ENCODE measurements around the gene SELENOI.
A peak's percentile ranks its signal among the peaks of the same experiment; 100 is the strongest.

The SELENOI gene

DNA sequence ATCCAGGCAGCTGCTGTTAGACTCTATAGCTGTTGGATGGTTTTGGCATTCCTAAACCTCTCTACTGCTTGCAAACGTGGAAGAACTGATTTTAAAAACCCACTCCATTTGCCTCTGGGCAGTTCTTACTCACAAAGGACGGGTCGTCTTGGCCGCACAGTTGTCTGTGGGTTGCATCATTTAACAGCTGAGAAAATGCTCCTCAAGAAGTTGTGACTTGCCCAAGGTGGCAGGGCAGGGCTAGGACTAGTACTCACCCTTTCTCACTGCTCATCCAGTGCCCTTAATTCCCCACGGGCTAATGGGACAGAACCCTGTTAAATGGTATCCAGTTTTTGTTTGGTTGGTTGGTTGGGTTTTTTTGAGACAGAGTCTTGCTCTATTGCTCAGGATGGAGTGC is 54.8 kb downstream of the SELENOI start:
- TF ChIP-seq, protein P1, sequence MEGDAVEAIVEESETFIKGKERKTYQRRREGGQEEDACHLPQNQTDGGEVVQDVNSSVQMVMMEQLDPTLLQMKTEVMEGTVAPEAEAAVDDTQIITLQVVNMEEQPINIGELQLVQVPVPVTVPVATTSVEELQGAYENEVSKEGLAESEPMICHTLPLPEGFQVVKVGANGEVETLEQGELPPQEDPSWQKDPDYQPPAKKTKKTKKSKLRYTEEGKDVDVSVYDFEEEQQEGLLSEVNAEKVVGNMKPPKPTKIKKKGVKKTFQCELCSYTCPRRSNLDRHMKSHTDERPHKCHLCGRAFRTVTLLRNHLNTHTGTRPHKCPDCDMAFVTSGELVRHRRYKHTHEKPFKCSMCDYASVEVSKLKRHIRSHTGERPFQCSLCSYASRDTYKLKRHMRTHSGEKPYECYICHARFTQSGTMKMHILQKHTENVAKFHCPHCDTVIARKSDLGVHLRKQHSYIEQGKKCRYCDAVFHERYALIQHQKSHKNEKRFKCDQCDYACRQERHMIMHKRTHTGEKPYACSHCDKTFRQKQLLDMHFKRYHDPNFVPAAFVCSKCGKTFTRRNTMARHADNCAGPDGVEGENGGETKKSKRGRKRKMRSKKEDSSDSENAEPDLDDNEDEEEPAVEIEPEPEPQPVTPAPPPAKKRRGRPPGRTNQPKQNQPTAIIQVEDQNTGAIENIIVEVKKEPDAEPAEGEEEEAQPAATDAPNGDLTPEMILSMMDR (IDR thresholded peaks at IDR 0.05; ENCODE audit: borderline replicate concordance, control extremely low read depth, extremely low read depth, insufficient read depth, missing control alignments): no peak
- in situ Hi-C loops (cut with MboI; ENCODE audit: low sequenced_read_pairs, unreplicated experiment): no loop called here
- DNase-seq (ENCODE audit: low spot score): no peak

DNA sequence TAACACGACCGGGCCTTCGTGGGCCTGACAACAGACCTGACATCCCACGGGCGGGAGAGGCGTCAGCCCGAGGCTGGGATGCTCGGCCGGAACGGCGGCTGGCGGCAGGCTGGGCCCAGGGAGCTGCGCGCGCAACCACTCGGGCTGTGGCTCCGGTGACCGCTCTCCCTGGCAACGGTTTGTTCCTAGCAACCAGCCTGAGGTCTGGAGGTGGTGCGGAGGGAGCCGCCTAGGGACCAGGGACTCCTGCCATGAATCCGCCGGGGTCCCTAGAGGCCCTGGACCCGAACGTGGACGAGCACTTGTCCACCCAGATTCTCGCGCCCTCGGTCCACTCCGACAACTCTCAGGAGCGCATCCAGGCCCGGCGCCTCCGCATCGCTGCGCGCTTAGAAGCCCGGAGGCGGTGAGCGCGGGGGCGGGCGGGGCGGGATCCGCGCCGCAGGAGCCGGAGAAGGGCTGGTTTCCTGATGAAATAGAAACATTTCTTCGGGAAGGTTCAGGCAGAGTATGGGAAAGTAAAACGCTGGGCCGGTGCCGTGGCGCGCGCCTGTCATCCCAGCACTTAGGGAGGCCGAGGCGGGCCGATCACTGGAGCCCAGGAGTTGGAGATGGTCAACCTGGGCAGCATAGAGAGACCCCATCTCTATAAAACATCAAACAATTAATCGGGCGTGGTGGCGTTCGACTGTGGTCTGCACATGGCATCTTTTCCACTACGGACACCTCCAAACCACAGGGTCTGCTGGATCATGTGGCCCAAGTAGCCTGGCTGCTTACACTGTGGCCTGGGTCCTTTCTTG is 56.0 kb downstream of the SELENOI start, which contains the start of gene DRC1:
Gene DRC1, plus strand, starts transcription at position 182 of the 803 bp plus-strand sequence. Its CDS starts 70 bp downstream, at position 252.
- in situ Hi-C loops (cut with MboI; ENCODE audit: low sequenced_read_pairs, unreplicated experiment): no loop called here
- TF ChIP-seq, protein P1 (IDR thresholded peaks at IDR 0.05; ENCODE audit: borderline replicate concordance, control extremely low read depth, extremely low read depth, insufficient read depth, missing control alignments): no peak
- peak; percentile 76 for DNase-seq (ENCODE audit: low spot score)

DNA sequence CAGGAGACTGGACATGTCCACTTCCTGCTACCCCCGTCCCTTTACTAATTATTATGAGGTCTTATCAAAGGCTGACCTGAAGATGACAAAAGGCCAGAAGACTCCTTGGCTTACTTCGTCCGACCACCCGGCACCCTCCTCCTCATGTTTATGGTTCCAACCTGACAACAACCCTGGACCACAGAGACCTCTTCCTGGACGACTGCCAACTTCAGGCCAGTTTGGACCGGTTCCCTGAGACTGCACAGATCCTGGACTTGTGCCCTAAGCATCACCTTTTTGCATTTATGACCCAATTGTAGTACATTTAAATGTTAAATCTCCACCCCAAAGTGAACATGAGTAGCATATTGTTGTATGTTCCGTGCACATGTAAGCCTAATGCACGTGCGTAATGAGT is 61.6 kb downstream of the SELENOI start:
- in situ Hi-C loops (cut with MboI; ENCODE audit: low sequenced_read_pairs, unreplicated experiment): no loop called here
- no peak for DNase-seq (ENCODE audit: low spot score)
- TF ChIP-seq, protein P1 (IDR thresholded peaks at IDR 0.05; ENCODE audit: borderline replicate concordance, control extremely low read depth, extremely low read depth, insufficient read depth, missing control alignments): no peak

DNA sequence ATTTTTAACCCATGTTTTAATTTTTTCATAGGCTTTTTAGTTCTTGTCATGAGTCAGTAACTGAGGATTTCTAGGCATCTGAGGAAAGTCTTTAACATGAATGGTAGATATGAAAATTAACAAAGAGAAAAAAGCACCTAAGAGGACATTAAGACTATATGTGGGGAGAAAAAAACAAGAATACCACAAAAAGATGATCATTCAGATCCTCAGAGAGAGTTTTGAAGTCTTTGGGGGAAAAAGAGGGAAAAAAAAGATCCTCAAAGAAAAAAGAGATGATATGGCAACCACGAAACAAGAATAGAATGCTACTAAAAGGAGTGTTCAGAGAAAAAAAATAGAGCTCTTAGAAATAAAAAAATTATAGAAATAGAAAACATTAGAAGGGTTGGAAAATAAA is 63.8 kb downstream of the SELENOI start:
- TF ChIP-seq, protein P1 (IDR thresholded peaks at IDR 0.05; ENCODE audit: borderline replicate concordance, control extremely low read depth, extremely low read depth, insufficient read depth, missing control alignments): no peak
- in situ Hi-C loops (cut with MboI; ENCODE audit: low sequenced_read_pairs, unreplicated experiment): no loop called here
- DNase-seq (ENCODE audit: low spot score): no peak

DNA sequence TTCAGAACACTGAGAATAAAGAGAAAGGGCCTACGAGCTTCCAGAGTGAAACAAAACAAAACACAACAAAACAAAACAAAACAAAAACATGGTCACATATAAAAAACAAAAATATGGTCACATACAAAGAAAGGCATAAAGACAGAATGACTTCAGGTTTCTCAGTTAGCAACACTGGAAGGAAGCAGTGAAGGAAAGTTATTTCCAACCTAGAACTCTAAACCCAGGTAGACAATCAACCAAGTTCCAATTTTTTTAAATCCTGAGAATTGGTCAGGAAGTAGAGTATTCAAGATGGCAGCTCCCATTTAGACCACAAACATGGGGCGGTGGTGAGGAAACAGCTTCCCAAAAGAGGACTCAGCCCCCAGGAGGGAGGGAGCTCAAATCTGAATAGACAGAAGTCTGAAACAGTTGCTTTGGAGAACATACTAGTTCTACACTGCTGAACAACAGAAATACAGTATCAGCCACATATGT is 64.9 kb downstream of the SELENOI start:
- TF ChIP-seq, protein P1 (IDR thresholded peaks at IDR 0.05; ENCODE audit: borderline replicate concordance, control extremely low read depth, extremely low read depth, insufficient read depth, missing control alignments): no peak
- no peak for DNase-seq (ENCODE audit: low spot score)
- in situ Hi-C loops (cut with MboI; ENCODE audit: low sequenced_read_pairs, unreplicated experiment): no loop called here

DNA sequence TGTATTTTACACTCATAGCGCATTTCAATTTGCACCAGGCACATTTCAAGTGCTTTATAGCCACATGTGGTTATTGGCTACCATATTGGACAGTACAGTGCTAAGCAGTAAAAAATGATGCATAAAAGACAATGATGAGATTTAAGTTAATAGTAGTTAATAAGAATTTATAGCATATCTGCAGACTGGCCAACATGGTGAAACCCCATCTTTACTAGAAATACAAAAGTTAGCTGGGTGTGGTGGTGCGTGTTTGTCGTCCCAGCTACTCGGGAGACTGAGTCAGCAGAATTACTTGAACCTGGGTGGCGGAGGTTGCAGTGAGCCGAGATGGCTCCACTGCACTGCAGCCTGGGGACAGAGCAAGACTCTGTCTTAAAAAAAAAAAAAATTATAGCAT is 65.5 kb downstream of the SELENOI start:
- TF ChIP-seq, protein P1 (IDR thresholded peaks at IDR 0.05; ENCODE audit: borderline replicate concordance, control extremely low read depth, extremely low read depth, insufficient read depth, missing control alignments): no peak
- in situ Hi-C loops (cut with MboI; ENCODE audit: low sequenced_read_pairs, unreplicated experiment): no loop called here
- DNase-seq (ENCODE audit: low spot score): no peak
